G401.6 (cell line): Measurements from ENCODE around the gene SNRNP27.

ENCODE experiments used
- FAIRE-seq: peaks from 2 replicates; lab custom pipeline; 2012; peaks lifted over from hg19 to GRCh38; lab: Jason Lieb, UNC

SNRNP27 gene

GRCh38 chr2:69916106-69916505 lies 22.4 kb downstream of the SNRNP27 start:
- no peak for FAIRE-seq

- no peak for FAIRE-seq
These were observed 24.1 kb downstream of the SNRNP27 start for GRCh38 chr2:69917852-69918251.

- FAIRE-seq: no peak
These were observed 24.6 kb downstream of the SNRNP27 start for GRCh38 chr2:69918401-69918800.

- no peak for FAIRE-seq
These were observed 29.4 kb downstream of the SNRNP27 start for GRCh38 chr2:69923116-69923515.

- no peak for FAIRE-seq
These were observed 33.2 kb downstream of the SNRNP27 start for GRCh38 chr2:69926849-69927515.

- FAIRE-seq: no peak
These were observed 38.3 kb downstream of the SNRNP27 start for GRCh38 chr2:69931832-69932595.

- FAIRE-seq: no peak
These were observed 38.8 kb downstream of the SNRNP27 start for GRCh38 chr2:69932596-69932922.

- no peak for FAIRE-seq
These were observed 39.6 kb downstream of the SNRNP27 start for GRCh38 chr2:69933254-69933828.

GRCh38 chr2:69933839-69934613 lies 40.3 kb downstream of the SNRNP27 start:
- no peak for FAIRE-seq

GRCh38 chr2:69934614-69934908 lies 40.8 kb downstream of the SNRNP27 start:
- FAIRE-seq: no peak

GRCh38 chr2:69935011-69935410 lies 41.3 kb downstream of the SNRNP27 start:
- no peak for FAIRE-seq

- no peak for FAIRE-seq
These were observed 43.1 kb downstream of the SNRNP27 start for GRCh38 chr2:69936906-69937305.

GRCh38 chr2:69937968-69938367 lies 44.2 kb downstream of the SNRNP27 start:
- no peak for FAIRE-seq

- FAIRE-seq: no peak
These were observed 46.0 kb downstream of the SNRNP27 start for GRCh38 chr2:69939722-69940121.

- FAIRE-seq: no peak
These were observed 46.9 kb downstream of the SNRNP27 start for GRCh38 chr2:69940691-69941090.

GRCh38 chr2:69943000-69943842 lies 49.5 kb downstream of the SNRNP27 start:
- FAIRE-seq: no peak

- no peak for FAIRE-seq
These were observed 50.2 kb downstream of the SNRNP27 start for GRCh38 chr2:69943843-69944525.

GRCh38 chr2:69944756-69945155 lies 51.0 kb downstream of the SNRNP27 start:
- FAIRE-seq: no peak

- FAIRE-seq: no peak
These were observed 51.7 kb downstream of the SNRNP27 start for GRCh38 chr2:69945441-69945840.

- no peak for FAIRE-seq
These were observed 52.2 kb downstream of the SNRNP27 start for GRCh38 chr2:69945941-69946340.
